ENCODE data around the gene ILK. TPM values are rescaled to one million over a fixed set of nuclear protein-coding genes. Genes with fewer than 3 reads are reported as not detected.

ILK gene
- total RNA-seq, 2 experiments from 2014 or later, result 64.8 to 80.3 TPM

DNA sequence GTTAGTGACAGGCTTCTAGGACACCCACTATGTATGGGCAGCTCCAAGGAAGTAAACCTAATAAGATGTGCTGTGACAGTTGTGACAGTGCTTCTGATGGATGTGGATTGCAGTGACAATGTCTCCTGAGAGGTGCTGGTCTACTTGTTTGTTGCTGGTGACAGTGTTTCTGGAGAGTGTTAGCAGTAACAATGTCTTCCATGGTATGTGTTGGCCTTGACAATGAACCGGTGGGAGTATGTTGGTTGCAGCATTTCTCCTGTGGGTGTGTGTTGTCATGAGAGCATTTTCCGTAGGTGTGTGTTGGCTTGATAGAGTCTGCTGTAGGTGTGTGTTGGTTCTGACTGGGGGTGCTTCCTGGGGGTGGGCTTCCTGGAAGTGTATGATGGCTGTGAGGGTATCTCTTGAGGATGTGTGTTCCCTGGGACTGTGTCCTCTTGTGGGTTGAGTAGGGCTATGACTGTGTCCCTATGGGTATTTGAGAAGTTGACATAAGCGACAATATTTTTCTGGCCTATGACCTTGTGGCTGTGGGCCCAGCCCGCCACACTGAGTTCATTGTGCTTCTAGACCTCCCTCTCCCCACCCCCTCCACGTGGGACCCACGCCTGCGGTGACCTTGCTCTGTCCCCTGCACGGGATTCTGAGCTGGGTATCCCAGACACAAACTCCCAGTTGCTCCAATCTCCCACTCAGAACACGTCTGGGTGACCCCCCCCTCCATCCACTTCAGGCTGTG lies 50.9 kb downstream of the ILK start:
- no peak overlapping the region for H3K27ac ChIP-seq (ENCODE audit: low read depth, low read length, poor library complexity, severe bottlenecking)
- CTCF ChIA-PET (ENCODE audit: unreplicated experiment), result no interaction called here

GRCh38 chr11:6655020-6655789 lies 51.6 kb downstream of the ILK start:
- TF ChIP-seq EZH2phosphoT487 (IDR thresholded peaks at IDR 0.05; ENCODE audit: borderline replicate concordance, low read depth, low read length), result no peak
- TF ChIP-seq, protein P1, sequence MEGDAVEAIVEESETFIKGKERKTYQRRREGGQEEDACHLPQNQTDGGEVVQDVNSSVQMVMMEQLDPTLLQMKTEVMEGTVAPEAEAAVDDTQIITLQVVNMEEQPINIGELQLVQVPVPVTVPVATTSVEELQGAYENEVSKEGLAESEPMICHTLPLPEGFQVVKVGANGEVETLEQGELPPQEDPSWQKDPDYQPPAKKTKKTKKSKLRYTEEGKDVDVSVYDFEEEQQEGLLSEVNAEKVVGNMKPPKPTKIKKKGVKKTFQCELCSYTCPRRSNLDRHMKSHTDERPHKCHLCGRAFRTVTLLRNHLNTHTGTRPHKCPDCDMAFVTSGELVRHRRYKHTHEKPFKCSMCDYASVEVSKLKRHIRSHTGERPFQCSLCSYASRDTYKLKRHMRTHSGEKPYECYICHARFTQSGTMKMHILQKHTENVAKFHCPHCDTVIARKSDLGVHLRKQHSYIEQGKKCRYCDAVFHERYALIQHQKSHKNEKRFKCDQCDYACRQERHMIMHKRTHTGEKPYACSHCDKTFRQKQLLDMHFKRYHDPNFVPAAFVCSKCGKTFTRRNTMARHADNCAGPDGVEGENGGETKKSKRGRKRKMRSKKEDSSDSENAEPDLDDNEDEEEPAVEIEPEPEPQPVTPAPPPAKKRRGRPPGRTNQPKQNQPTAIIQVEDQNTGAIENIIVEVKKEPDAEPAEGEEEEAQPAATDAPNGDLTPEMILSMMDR (conservative IDR thresholded peaks at IDR 0.05; ENCODE audit: low read length), result no peak
- ChIA-PET POLR2A (no interaction called here), CTCF (ENCODE audit: unreplicated experiment) (no interaction called here)
- Histone ChIP-seq H4K20me1 (ENCODE audit: insufficient read depth, low read length) (no peaks in the 10 kb centered on the region), H3K36me3 (ENCODE audit: insufficient read depth, low read length) (no peaks in the 10 kb centered on the region), H3K79me2 (ENCODE audit: insufficient read depth, low read depth, low read length) (no peaks in the 10 kb centered on the region), H3K27ac (ENCODE audit: low read depth, low read length, poor library complexity, severe bottlenecking) (no peak overlapping the region), H3K4me2 (ENCODE audit: low read length) (no peak overlapping the region), H3K4me3 (ENCODE audit: low read depth, low read length, poor library complexity, severe bottlenecking) (no peak overlapping the region), H3K9me3 (ENCODE audit: low read length) (no peaks in the 10 kb centered on the region), H3K4me1 (ENCODE audit: insufficient read depth, low read length, poor library complexity, severe bottlenecking) (no peaks in the 10 kb centered on the region), H3K9me2 (ENCODE audit: insufficient read depth, low read length) (no peaks in the 10 kb centered on the region), H2AFZ (ENCODE audit: low read length) (no peak overlapping the region)
- DNase-seq (ENCODE audit: low spot score), result no peak
- no TSS peak for BruUV-seq (replicated peaks)
- intact Hi-C loops (cut with micrococcal nuclease; ENCODE audit: unreplicated experiment), result no loop called here

More for the DNA sequence above, 50.9 kb downstream of the ILK start:
- Histone ChIP-seq H3K9me3 (ENCODE audit: low read length) (no peaks in the 10 kb centered on the region), H3K4me3 (ENCODE audit: low read depth, low read length, poor library complexity, severe bottlenecking) (no peak overlapping the region), H3K79me2 (ENCODE audit: insufficient read depth, low read depth, low read length) (no peaks in the 10 kb centered on the region), H3K4me2 (ENCODE audit: low read length) (no peak overlapping the region), H3K36me3 (ENCODE audit: insufficient read depth, low read length) (no peaks in the 10 kb centered on the region), H2AFZ (ENCODE audit: low read length) (no peak overlapping the region), H4K20me1 (ENCODE audit: insufficient read depth, low read length) (no peaks in the 10 kb centered on the region), H3K4me1 (ENCODE audit: insufficient read depth, low read length, poor library complexity, severe bottlenecking) (no peaks in the 10 kb centered on the region), H3K9me2 (ENCODE audit: insufficient read depth, low read length) (no peaks in the 10 kb centered on the region)
- POLR2A ChIA-PET, result interaction anchor here (0.6 kb wide), 1 partner anchor 48 kb away, joined by 3 read pairs; no protein-coding TSS in a partner anchor
- TF ChIP-seq, protein P1 (conservative IDR thresholded peaks at IDR 0.05; ENCODE audit: low read length), result no peak
- TF ChIP-seq EZH2phosphoT487 (IDR thresholded peaks at IDR 0.05; ENCODE audit: borderline replicate concordance, low read depth, low read length), result no peak
- no peak for DNase-seq (ENCODE audit: low spot score)
- intact Hi-C loops (cut with micrococcal nuclease; ENCODE audit: unreplicated experiment), result no loop called here
- BruUV-seq (replicated peaks), result no TSS peak
